Memory B cell (primary cell): ENCODE data around the gene DEAF1.

ENCODE experiments used
- ATAC-seq: fragments of 150-1000 bp; cut with Tn5 transposase; 2 replicates; pipeline ENCODE4 v1.10.0; 2021; ENCODE audit warnings: low read depth, mild to moderate bottlenecking, moderate library complexity
- DNase-seq, 2 donors: peaks; one replicate each; pipeline ENCODE4 v3.0.0; 2022; ENCODE audit warnings: low spot score in 2 of 2
- H3K27ac Mint-ChIP-seq: one replicate; pipeline ENCODE4 v1.8.0; 2022; ENCODE audit warnings: mild to moderate bottlenecking, moderate library complexity, mixed read lengths
- H3K27me3 Mint-ChIP-seq: one replicate; pipeline ENCODE4 v1.8.0; 2022; ENCODE audit warnings: mixed read lengths
- H3K36me3 Mint-ChIP-seq: one replicate; pipeline ENCODE4 v1.8.0; 2022; ENCODE audit warnings: mild to moderate bottlenecking, mixed read lengths
- H3K4me1 Mint-ChIP-seq: one replicate; pipeline ENCODE4 v1.8.0; 2022; ENCODE audit warnings: mixed read lengths
- H3K4me3 Mint-ChIP-seq: one replicate; pipeline ENCODE4 v1.8.0; 2022; ENCODE audit warnings: mild to moderate bottlenecking, moderate library complexity, mixed read lengths
- H3K9me3 Mint-ChIP-seq: one replicate; pipeline ENCODE4 v1.8.0; 2022; ENCODE audit warnings: mixed read lengths

DEAF1 gene

DNA sequence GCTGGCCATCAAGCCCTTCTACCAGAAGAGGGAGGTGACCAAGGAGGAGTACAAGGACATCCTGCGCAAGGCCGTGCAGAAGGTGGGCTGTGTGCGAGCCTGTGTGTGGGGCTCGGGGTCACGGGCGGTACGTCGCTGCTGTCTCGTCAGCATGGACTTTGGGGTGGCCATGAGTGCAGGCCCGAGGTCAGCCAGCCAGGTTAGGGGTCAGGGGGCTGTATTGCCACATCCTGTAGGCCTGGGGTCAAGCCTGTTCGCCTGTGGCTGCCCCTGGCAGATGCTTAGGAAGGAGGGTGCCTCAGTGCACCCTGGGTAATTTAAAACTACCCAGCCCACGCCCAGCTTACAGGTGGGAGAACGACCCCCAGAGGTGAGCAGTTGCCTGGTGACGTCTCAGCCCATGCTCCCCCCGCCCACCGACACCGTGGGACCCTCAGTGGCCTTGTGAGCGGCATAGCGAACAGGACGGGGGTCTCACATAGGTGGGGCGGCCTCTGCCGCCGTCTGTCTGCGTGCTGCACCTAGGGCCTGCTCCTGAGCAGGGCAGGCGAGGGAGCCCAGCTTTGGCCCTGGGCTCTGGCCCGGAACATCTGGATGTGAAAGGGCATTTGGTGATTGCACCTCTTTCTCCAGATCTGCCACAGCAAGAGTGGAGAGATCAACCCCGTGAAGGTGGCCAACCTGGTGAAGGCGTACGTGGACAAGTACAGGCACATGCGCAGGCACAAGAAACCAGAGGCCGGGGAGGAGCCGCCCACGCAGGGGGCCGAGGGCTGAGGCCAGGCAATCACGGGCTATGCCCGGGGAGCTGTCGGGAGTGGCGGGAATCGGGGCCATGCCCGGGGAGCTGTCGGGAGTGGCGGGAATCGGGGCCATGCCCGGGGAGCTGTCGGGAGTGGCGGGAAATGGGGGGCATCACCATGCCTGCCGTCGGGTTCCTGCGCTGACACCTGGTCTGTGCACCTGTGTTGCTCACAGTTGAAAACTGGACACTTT lies 83.7 kb downstream of the DEAF1 start:
- Mint-ChIP-seq H3K27ac (peak overlapping the region; percentile 20), H3K4me1 (peaks cover 13% of the 10 kb centered on the region), H3K36me3 (peaks cover 15% of the 10 kb centered on the region)

DNA sequence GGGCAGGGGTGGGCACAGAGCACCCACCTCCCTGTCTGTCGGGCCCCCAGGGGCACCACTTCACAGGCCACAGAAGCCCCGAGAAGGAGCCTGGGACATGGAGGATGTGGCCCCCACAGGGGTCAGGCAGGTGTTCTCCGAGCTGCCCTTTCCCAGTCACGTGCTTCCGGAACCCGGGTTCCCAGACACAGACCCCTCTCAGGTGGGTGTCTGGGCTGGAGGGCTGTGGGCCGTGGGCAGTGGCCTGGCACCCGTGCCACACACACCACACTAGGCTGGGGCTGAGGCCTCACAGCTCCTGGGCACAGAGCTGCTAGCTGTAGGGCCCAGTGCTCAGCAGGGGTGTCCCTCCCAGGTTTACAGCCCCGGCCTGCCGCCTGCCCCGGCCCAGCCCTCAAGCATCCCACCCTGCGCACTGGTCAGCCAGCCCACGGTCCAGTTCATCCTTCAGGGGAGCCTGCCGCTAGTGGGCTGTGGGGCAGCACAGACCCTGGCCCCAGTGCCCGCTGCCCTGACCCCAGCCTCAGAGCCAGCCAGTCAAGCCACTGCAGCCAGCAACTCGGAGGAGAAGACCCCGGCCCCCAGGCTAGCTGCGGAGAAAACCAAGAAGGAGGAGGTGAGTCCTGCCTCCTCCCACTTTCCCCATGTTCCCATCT lies 84.7 kb downstream of the DEAF1 start:
- Mint-ChIP-seq H3K9me3 (no peaks in the 10 kb centered on the region), H3K27ac (no peak overlapping the region), H3K4me3 (no peak overlapping the region)

More for the DNA sequence above, 83.7 kb downstream of the DEAF1 start:
- DNase-seq, result no peak
- no peak for ATAC-seq
- H3K27me3 Mint-ChIP-seq, result no peaks in the 10 kb centered on the region
- H3K4me3 Mint-ChIP-seq, result no peak overlapping the region
- H3K9me3 Mint-ChIP-seq, result no peaks in the 10 kb centered on the region

DNA sequence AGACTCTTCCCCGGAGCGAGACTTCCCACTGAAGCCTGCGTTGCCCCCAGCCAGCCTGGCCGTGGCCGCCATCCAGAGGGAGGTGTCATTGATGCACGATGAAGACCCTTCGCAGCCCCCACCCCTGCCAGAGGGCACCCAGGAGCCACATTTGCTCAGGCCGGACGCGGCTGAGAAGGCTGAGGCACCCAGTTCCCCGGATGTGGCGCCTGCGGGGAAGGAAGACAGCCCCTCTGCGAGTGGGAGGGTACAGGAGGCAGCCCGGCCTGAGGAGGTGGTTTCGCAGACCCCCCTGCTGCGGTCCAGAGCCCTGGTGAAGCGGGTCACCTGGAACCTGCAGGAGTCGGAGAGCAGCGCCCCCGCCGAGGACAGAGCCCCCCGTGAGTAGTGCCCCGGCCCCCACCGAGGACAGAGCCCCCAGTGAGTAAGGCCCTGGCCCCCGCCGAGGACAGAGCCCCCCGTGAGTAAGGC lies 85.6 kb downstream of the DEAF1 start:
- ATAC-seq, result no peak
- H3K36me3 Mint-ChIP-seq, result peaks cover 18% of the 10 kb centered on the region

More for the DNA sequence above, 84.7 kb downstream of the DEAF1 start:
- ATAC-seq (no peak), DNase-seq (no peak)
- H3K36me3 Mint-ChIP-seq, result peaks cover 15% of the 10 kb centered on the region
- peaks cover 9% of the 10 kb centered on the region for H3K4me1 Mint-ChIP-seq
- H3K27me3 Mint-ChIP-seq, result no peaks in the 10 kb centered on the region

DNA sequence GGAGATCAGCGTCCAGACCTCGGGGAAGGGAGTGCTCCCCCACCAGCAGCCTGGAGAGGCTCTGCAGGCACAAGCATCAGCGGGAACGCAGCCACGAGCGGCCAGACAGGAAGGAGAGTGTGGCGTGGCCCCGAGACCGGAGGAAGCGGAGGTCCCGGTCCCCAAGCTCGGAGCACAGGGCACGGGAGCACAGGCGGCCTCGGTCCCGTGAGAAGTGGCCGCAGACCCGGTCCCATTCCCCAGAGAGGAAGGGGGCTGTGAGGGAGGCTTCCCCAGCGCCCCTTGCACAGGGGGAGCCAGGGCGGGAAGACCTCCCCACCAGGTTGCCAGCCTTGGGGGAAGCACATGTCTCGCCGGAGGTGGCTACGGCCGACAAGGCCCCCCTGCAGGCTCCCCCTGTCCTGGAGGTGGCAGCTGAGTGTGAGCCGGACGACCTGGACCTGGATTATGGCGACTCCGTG lies 86.2 kb downstream of the DEAF1 start:
- H3K4me1 Mint-ChIP-seq, result peaks cover 3% of the 10 kb centered on the region
- peaks cover 22% of the 10 kb centered on the region for H3K36me3 Mint-ChIP-seq
- no peak for ATAC-seq
- no peak overlapping the region for H3K27ac Mint-ChIP-seq
- no peak for DNase-seq
- no peak overlapping the region for H3K4me3 Mint-ChIP-seq
- H3K9me3 Mint-ChIP-seq, result no peaks in the 10 kb centered on the region
- no peaks in the 10 kb centered on the region for H3K27me3 Mint-ChIP-seq

More for the DNA sequence above, 85.6 kb downstream of the DEAF1 start:
- Mint-ChIP-seq H3K4me3 (no peak overlapping the region), H3K27me3 (no peaks in the 10 kb centered on the region), H3K27ac (no peak overlapping the region), H3K9me3 (no peaks in the 10 kb centered on the region), H3K4me1 (peaks cover 9% of the 10 kb centered on the region)
- DNase-seq, result no peak

DNA sequence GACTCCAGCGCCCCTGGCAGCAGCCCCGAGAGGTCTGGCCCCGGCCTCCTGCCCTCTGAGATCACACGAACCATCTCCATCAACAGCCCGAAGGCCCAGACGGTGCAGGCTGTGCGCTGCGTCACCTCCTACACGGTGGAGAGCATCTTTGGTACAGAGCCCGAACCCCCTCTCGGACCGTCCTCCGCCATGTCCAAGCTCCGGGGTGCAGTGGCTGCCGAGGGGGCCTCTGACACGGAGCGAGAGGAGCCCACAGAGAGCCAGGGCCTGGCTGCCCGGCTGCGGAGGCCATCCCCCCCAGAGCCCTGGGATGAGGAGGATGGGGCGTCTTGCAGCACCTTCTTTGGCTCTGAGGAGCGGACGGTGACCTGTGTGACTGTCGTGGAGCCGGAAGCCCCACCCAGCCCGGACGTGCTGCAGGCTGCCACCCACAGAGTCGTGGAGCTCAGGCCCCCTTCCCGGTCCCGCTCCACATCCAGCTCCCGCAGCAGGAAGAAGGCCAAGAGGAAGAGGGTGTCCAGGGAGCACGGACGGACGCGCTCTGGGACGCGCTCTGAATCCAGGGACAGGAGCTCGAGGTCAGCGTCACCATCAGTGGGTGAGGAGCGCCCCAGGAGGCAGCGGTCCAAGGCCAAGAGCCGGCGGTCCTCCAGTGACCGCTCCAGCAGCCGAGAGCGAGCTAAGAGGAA lies 86.9 kb downstream of the DEAF1 start:
- ATAC-seq (no peak), DNase-seq (no peak)
- peaks cover 22% of the 10 kb centered on the region for H3K36me3 Mint-ChIP-seq
- peaks cover 3% of the 10 kb centered on the region for H3K4me1 Mint-ChIP-seq
- no peaks in the 10 kb centered on the region for H3K27me3 Mint-ChIP-seq
- H3K9me3 Mint-ChIP-seq, result no peaks in the 10 kb centered on the region
- no peak overlapping the region for H3K27ac Mint-ChIP-seq
- no peak overlapping the region for H3K4me3 Mint-ChIP-seq

DNA sequence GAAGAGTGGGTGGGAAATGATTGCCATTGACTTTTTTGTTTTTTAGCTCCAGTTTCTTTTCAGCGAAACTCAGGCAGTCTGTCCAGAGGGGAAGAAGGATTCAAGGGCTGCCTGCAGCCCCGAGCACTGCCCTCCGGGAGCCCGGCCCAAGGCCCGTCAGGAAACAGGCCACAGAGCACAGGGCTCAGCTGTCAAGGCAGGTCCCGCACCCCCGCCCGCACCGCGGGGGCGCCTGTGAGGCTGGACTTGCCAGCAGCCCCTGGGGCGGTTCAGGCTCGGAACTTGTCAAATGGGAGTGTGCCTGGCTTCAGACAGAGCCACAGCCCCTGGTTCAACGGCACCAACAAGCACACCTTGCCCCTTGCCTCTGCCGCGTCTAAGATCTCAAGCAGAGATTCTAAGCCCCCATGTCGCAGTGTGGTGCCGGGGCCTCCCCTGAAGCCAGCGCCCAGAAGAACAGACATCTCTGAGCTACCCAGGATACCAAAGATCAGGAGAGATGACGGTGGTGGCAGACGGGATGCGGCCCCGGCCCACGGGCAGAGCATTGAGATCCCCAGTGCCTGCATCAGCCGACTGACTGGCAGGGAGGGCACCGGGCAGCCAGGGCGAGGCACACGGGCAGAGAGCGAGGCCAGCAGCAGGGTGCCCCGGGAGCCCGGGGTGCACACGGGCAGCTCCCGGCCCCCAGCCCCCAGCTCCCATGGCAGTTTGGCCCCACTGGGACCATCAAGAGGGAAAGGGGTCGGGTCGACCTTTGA lies 87.8 kb downstream of the DEAF1 start:
- Mint-ChIP-seq H3K27ac (no peak overlapping the region), H3K4me1 (peaks cover 2% of the 10 kb centered on the region), H3K36me3 (peaks cover 21% of the 10 kb centered on the region), H3K9me3 (no peaks in the 10 kb centered on the region), H3K4me3 (no peak overlapping the region), H3K27me3 (no peaks in the 10 kb centered on the region)
- ATAC-seq, result no peak
- no peak for DNase-seq

DNA sequence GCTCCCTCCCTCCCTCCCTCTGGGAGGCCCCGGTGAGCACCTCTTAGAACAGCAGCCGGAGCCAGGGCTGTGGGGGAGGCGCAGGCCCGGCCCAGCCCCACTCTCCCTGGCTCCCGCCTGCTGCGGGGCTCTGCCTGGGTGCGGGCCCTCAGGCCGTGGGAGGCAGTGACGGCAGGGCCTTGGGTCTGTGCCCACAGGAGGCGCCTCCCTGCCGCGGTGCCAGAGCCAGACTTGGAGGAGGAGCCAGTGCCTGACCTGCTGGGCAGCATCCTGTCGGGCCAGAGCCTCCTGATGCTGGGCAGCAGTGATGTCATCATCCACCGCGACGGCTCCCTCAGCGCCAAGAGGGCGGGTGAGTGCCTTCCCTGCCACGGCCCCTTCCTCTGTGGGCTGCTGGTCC lies 88.8 kb downstream of the DEAF1 start:
- no peak overlapping the region for H3K4me3 Mint-ChIP-seq
- H3K9me3 Mint-ChIP-seq, result no peaks in the 10 kb centered on the region
- no peaks in the 10 kb centered on the region for H3K27me3 Mint-ChIP-seq
- no peaks in the 10 kb centered on the region for H3K4me1 Mint-ChIP-seq
- no peak overlapping the region for H3K27ac Mint-ChIP-seq
- no peak for ATAC-seq
- DNase-seq, result no peak
- H3K36me3 Mint-ChIP-seq, result peaks cover 25% of the 10 kb centered on the region

DNA sequence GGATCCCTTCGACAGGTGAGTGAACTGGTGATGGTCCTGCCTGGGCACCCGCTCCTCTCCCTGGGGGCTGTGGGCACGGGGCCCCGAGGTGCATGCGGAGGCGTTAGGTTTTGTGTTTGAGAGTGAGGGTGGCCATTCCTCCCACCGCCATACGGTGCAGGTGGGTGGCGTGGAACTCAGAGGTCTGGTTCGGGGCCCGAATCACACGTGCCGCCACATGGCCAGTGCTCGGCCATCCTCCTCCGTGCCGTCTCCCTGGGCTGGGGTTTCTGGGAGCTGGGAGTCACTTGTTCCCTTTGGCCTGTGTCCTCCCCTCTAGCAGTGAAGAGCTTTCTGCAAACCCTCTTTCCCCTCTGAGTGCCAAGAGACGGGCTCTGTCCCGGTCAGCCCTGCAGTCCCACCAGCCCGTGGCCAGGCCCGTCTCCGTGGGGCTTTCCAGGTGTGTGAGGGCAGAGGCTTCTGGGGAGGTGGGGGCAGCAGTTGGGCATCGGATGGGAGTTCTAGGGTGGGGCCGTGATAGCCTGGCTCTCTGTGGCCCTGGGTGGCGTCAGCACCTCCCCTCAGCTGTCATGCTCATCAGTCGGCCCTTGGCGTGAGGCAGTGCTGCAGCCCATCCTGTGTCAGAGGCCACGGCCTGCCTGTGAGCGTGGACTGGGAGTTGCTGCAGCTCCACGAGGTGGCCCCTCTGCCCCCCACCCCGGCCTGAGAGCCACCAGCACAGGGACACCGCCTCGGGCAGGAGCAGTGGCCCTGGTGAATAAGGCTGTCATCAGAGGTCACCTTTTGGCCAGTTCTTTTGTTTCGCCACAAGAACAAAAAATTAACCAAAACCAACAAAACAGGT lies 89.5 kb downstream of the DEAF1 start:
- no peak for ATAC-seq
- peaks cover 22% of the 10 kb centered on the region for H3K36me3 Mint-ChIP-seq
- H3K27me3 Mint-ChIP-seq, result no peaks in the 10 kb centered on the region
- no peak overlapping the region for H3K4me3 Mint-ChIP-seq
- no peaks in the 10 kb centered on the region for H3K4me1 Mint-ChIP-seq
- no peaks in the 10 kb centered on the region for H3K9me3 Mint-ChIP-seq
- DNase-seq, result no peak
- H3K27ac Mint-ChIP-seq, result no peak overlapping the region

DNA sequence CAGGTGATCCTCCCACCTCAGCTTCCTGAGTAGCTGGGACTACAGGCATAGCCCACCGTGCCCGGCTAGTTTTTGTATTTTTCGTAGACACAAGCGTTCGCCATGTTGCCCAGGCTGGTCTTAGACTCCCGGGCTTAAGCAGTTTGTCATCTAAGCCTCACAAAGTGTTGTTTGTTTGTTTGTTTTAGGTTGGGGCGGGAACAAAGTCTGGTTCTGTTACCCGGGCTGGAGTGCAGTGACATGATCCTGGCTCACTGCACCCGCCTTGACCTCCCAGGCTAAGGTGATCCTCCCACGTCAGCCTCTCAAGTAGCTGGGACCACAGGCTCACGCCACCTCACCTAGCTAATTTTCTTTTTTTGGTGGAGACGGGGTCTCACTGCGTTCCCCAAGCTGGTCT lies 91.9 kb downstream of the DEAF1 start:
- Mint-ChIP-seq H3K36me3 (peaks cover 21% of the 10 kb centered on the region), H3K4me3 (no peak overlapping the region), H3K27me3 (no peaks in the 10 kb centered on the region), H3K9me3 (no peaks in the 10 kb centered on the region), H3K4me1 (no peaks in the 10 kb centered on the region), H3K27ac (no peak overlapping the region)
- DNase-seq (no peak), ATAC-seq (no peak)

DNA sequence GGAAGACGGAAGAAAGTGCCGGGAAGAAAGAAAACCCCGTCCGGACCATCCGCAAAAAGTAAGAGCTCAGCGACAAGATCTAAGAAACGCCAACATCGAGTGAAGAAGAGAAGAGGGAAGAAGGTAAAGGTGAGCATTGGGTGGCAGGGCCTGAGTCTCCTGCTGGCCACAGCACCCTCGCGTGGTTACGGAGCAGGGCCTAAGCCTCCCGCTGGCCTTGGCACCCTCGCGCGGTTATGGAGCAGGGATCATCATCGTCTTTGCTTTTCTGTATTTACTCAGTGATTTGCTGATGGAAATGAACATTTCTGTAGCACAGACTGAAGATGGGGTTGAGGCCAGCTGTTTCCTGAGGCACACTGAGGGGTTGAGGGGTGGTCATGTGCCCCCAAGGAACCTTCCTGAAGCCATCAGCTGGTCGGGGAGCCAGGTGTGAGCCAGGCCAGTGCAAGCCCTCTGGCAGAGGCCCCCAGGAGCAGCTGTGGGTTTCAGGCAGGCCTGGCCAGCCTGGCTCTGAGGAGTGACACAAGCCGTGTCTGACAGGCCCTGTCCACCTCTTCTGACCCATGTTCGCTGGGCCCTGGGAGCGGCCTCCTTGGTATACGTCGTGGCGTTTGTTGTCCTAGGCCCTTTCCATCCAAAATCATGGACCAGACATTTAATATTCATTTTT lies 93.3 kb downstream of the DEAF1 start:
- H3K4me3 Mint-ChIP-seq, result no peak overlapping the region
- DNase-seq (no peak), ATAC-seq (no peak)
- H3K9me3 Mint-ChIP-seq, result no peaks in the 10 kb centered on the region
- no peak overlapping the region for H3K27ac Mint-ChIP-seq
- peaks cover 25% of the 10 kb centered on the region for H3K36me3 Mint-ChIP-seq
- no peaks in the 10 kb centered on the region for H3K4me1 Mint-ChIP-seq
- no peaks in the 10 kb centered on the region for H3K27me3 Mint-ChIP-seq

DNA sequence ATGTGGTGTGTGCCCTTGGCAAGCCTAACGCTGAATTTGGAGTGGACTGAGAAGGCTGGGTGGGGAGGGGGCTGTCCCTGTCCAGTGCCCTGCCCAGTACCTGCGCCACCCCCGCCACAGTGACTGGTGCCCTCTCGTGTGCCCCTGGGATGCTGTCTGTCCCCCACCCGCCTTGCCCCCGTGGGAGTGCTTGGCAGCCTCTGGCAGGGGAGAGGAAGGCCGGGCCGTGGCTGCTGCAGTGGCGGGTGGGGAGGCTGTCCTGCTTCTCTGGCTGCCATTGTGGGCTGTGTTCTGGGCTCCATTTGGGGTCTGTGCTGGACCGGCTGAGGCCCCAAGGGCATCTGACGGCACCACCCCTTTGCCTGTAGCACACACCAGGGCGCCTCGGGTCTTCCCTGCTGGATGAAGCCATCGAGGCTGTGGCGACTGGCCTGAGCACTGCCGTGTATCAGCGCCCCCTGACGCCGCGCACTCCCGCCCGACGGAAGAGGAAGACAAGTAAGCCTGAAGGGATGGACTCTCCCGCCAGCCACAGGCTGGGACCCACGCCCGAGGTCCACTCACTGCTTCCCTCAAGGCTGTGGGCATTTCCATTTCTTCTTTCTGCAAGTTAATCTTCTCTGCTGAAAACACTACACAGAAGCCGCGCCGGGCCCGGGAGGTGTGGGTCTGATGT lies 96.9 kb downstream of the DEAF1 start:
- Mint-ChIP-seq H3K36me3 (peaks cover 20% of the 10 kb centered on the region), H3K4me1 (no peaks in the 10 kb centered on the region), H3K4me3 (no peak overlapping the region), H3K27me3 (no peaks in the 10 kb centered on the region), H3K27ac (no peak overlapping the region), H3K9me3 (no peaks in the 10 kb centered on the region)
- no peak for DNase-seq
- no peak for ATAC-seq

DNA sequence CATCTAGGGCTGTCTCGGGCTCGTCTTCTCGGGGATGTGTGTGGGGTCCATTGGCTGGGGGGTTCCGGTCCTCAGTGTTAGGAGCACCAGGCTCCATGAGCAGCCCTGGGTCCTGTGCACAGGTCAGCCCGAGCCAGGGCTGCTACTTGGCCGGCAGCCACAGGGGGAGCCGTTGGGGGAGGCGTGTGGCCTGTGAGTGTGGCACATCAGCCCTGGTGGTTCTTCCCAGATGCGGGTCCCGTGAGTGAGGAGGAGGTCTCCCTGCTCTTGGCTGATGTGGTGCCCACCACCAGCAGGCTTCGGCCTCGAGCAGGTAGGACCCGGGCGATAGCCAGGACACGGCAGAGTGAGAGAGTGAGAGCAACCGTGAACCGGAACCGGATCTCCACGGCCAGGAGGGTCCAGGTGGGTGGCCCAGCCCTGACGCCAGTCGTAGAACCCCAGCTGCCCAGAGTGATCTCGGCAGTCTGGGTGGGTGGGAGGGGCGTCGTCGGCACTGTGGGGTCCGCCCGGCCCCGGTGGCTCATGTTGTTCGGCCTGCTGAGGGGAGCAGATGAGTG lies 97.8 kb downstream of the DEAF1 start:
- ATAC-seq, result no peak
- Mint-ChIP-seq H3K36me3 (peaks cover 27% of the 10 kb centered on the region), H3K9me3 (no peaks in the 10 kb centered on the region), H3K27me3 (no peaks in the 10 kb centered on the region), H3K27ac (no peak overlapping the region), H3K4me1 (no peaks in the 10 kb centered on the region), H3K4me3 (no peak overlapping the region)
- no peak for DNase-seq
